Measurements from ENCODE around the gene SLC25A18. TPM values are rescaled to one million over a fixed set of nuclear protein-coding genes. Genes with fewer than 3 reads are reported as not detected.

The SLC25A18 gene
- total RNA-seq, 1 experiment from 2014 or later = 0.57 TPM

GRCh38 chr22:17629641-17630040 is 66.3 kb downstream of the SLC25A18 start:
- POLR2A ChIA-PET (ENCODE audit: unreplicated experiment) = interaction anchor here (0.7 kb wide), 2 partner anchors 10 to 1543 kb away, joined by 3 read pairs; no protein-coding TSS in a partner anchor
- no TSS peak for BruUV-seq (replicated peaks)
- Histone ChIP-seq H3K27me3 (ENCODE audit: insufficient read depth, low read depth) (no peaks in the 10 kb centered on the region), H3K36me3 (ENCODE audit: low read depth) (no peaks in the 10 kb centered on the region), H3K9me2 (ENCODE audit: insufficient read depth) (no peaks in the 10 kb centered on the region), H2AFZ (no peak overlapping the region), H3K4me2 (peak overlapping the region; percentile 73), H3F3A (ENCODE audit: insufficient read depth, low read depth) (peaks cover 30% of the 10 kb centered on the region), H3K9me3 (ENCODE audit: insufficient read depth, low read depth) (no peaks in the 10 kb centered on the region), H3K27ac (peak overlapping the region; percentile 78), H4K20me1 (ENCODE audit: insufficient read depth) (peaks cover 8% of the 10 kb centered on the region), H3K79me2 (ENCODE audit: low read depth) (peaks cover 38% of the 10 kb centered on the region), H3K4me3 (peak overlapping the region; percentile 94; the same call in 1 of the 2 replicates), H3K4me1 (replicated peaks; ENCODE audit: insufficient read depth) (peaks cover 36% of the 10 kb centered on the region)
- CTCF ChIA-PET = no interaction called here
- DNase-seq = no peak
- intact Hi-C loops (cut with micrococcal nuclease; ENCODE audit: unreplicated experiment) = loop anchor here (2.0 kb wide), 1 partner anchor 77 kb away; no protein-coding TSS in a partner anchor
- TF ChIP-seq EZH2 (IDR thresholded peaks at IDR 0.05; ENCODE audit: low read depth) = no peak
- TF ChIP-seq CTCF (conservative IDR thresholded peaks at IDR 0.05) = no peak

GRCh38 chr22:17631076-17631565 is 67.8 kb downstream of the SLC25A18 start:
- H3K79me2 ChIP-seq (ENCODE audit: low read depth) = peaks cover 23% of the 10 kb centered on the region
- TF ChIP-seq EZH2 (IDR thresholded peaks at IDR 0.05; ENCODE audit: low read depth) = no peak
- no peak for TF ChIP-seq CTCF (conservative IDR thresholded peaks at IDR 0.05)
- peaks cover 38% of the 10 kb centered on the region for H3K4me1 ChIP-seq (replicated peaks; ENCODE audit: insufficient read depth)
- no peaks in the 10 kb centered on the region for H3K9me3 ChIP-seq (ENCODE audit: insufficient read depth, low read depth)
- POLR2A ChIA-PET (ENCODE audit: unreplicated experiment) = no interaction called here
- DNase-seq = no peak
- CTCF ChIA-PET = no interaction called here
- H4K20me1 ChIP-seq (ENCODE audit: insufficient read depth) = no peaks in the 10 kb centered on the region
- H3K9me2 ChIP-seq (ENCODE audit: insufficient read depth) = no peaks in the 10 kb centered on the region
- no peak overlapping the region for H3K27ac ChIP-seq
- H3K36me3 ChIP-seq (ENCODE audit: low read depth) = no peaks in the 10 kb centered on the region
- no peak overlapping the region for H3K4me2 ChIP-seq
- peaks cover 31% of the 10 kb centered on the region for H3F3A ChIP-seq (ENCODE audit: insufficient read depth, low read depth)
- no peak overlapping the region for H3K4me3 ChIP-seq
- BruUV-seq (replicated peaks) = no TSS peak
- H3K27me3 ChIP-seq (ENCODE audit: insufficient read depth, low read depth) = no peaks in the 10 kb centered on the region
- intact Hi-C loops (cut with micrococcal nuclease; ENCODE audit: unreplicated experiment) = no loop called here
- no peak overlapping the region for H2AFZ ChIP-seq

GRCh38 chr22:17633217-17633997 is 70.1 kb downstream of the SLC25A18 start:
- H3K27me3 ChIP-seq (ENCODE audit: insufficient read depth, low read depth) = no peaks in the 10 kb centered on the region
- H3K4me1 ChIP-seq (replicated peaks; ENCODE audit: insufficient read depth) = peaks cover 47% of the 10 kb centered on the region
- peak overlapping the region; percentile 44; the same call in 1 of the 2 replicates for H3K4me3 ChIP-seq
- intact Hi-C loops (cut with micrococcal nuclease; ENCODE audit: unreplicated experiment) = loop anchor here (1.0 kb wide), 1 partner anchor 57 kb away; no protein-coding TSS in a partner anchor
- H3K9me2 ChIP-seq (ENCODE audit: insufficient read depth) = no peaks in the 10 kb centered on the region
- H3K4me2 ChIP-seq = peak overlapping the region; percentile 66
- ChIA-PET POLR2A (ENCODE audit: unreplicated experiment) (no interaction called here), CTCF (no interaction called here)
- H3K79me2 ChIP-seq (ENCODE audit: low read depth) = peaks cover 1% of the 10 kb centered on the region
- H3F3A ChIP-seq (ENCODE audit: insufficient read depth, low read depth) = peaks cover 46% of the 10 kb centered on the region
- no TSS peak for BruUV-seq (replicated peaks)
- peak overlapping the region; percentile 98 for H3K27ac ChIP-seq
- no peaks in the 10 kb centered on the region for H3K9me3 ChIP-seq (ENCODE audit: insufficient read depth, low read depth)
- H4K20me1 ChIP-seq (ENCODE audit: insufficient read depth) = no peaks in the 10 kb centered on the region
- DNase-seq = peak; percentile 56 to 93
- TF ChIP-seq EZH2 (IDR thresholded peaks at IDR 0.05; ENCODE audit: low read depth) (no peak), CTCF (conservative IDR thresholded peaks at IDR 0.05) (no peak)
- peak overlapping the region; percentile 50; the same call in 1 of the 2 replicates for H2AFZ ChIP-seq
- H3K36me3 ChIP-seq (ENCODE audit: low read depth) = no peaks in the 10 kb centered on the region

All from PC-9 (cell line).